Fibroblast of lung (primary cell): ENCODE measurements around the gene SLC16A2. TPM values are rescaled to one million over a fixed set of nuclear protein-coding genes. Genes with fewer than 3 reads are reported as not detected.

Experiments
- DNase-seq, 2 donors: peaks; one replicate each; pipeline versions ENCODE4 v3.0.0 to v3.0.0-alpha.2; 2010; ENCODE audit warnings: low read depth in 2 of 2
- H2AFZ ChIP-seq: 2 replicates; pipeline ENCODE4 v1.5.1; 2012; ENCODE audit warnings: low read length, control low read depth, inconsistent platforms
- H3K27ac ChIP-seq: 2 replicates; pipeline ENCODE4 v1.5.1; 2011; ENCODE audit warnings: low read length, control low read depth; ENCODE audit not compliant: insufficient read depth
- H3K27me3 ChIP-seq: 2 replicates; pipeline ENCODE4 v1.5.1; 2011; ENCODE audit warnings: mild to moderate bottlenecking, low read length; ENCODE audit not compliant: control insufficient read depth, insufficient read depth
- H3K36me3 ChIP-seq: 2 replicates; pipeline ENCODE4 v1.5.1; 2011; ENCODE audit warnings: low read length; ENCODE audit not compliant: control insufficient read depth, insufficient read depth
- H3K4me1 ChIP-seq: 2 replicates; pipeline ENCODE4 v1.5.1; 2011; ENCODE audit warnings: low read length; ENCODE audit not compliant: control insufficient read depth, insufficient read depth; ENCODE audit errors: extremely low read depth
- H3K4me2 ChIP-seq: 2 replicates; pipeline ENCODE4 v1.5.1; 2011; ENCODE audit warnings: low read length, control low read depth; ENCODE audit not compliant: insufficient read depth; ENCODE audit errors: extremely low read depth
- H3K4me3 ChIP-seq, 4 experiments: fragments of 200-600 bp in 1 of 4; sonication (generic) in 1 of 4; replicated peaks in 1 of 4; 2 replicates each; pipeline ENCODE4 v1.5.1; 2011 to 2016; ENCODE audit warnings: low read length in 4 of 4, low read depth in 3 of 4, mild to moderate bottlenecking in 3 of 4, control low read depth in 2 of 4, inconsistent platforms in 1 of 4, mixed read lengths in 1 of 4; ENCODE audit not compliant: insufficient read depth in 1 of 4; ENCODE audit errors: control extremely low read depth in 1 of 4
- H3K79me2 ChIP-seq: 2 replicates; pipeline ENCODE4 v1.5.1; 2012; ENCODE audit warnings: mild to moderate bottlenecking, low read length, inconsistent platforms; ENCODE audit not compliant: control insufficient read depth, insufficient read depth
- H3K9ac ChIP-seq: 2 replicates; pipeline ENCODE4 v1.5.1; 2011; ENCODE audit warnings: mild to moderate bottlenecking, low read length, control low read depth; ENCODE audit not compliant: insufficient read depth
- H3K9me3 ChIP-seq: 2 replicates; pipeline ENCODE4 v1.5.1; 2012; ENCODE audit warnings: low read depth, low read length; ENCODE audit not compliant: control insufficient read depth, insufficient read depth
- H4K20me1 ChIP-seq: 2 replicates; pipeline ENCODE4 v1.5.1; 2011; ENCODE audit warnings: low read length; ENCODE audit not compliant: control insufficient read depth, insufficient read depth; ENCODE audit errors: extremely low read depth
- EZH2 ChIP-seq: IDR thresholded peaks from 2 replicates; pipeline ENCODE4 v1.5.1; 2012; ENCODE audit warnings: low read length, control low read depth, mild to moderate bottlenecking; ENCODE audit errors: missing control alignments
- polyA plus RNA-seq, 2 donors: library from polyadenylated mRNA; depleted of rRNA in 1 of 2; stranded (reverse) in 1 of 2; unstranded in 1 of 2; fragments of >200 nt; gene quantifications; 2 replicates each; pipeline ENCODE4 v1.2.1, GENCODE V29; 2011 to 2012; ENCODE audit warnings: missing spikeins in 1 of 2
- total RNA-seq: library from RNA; depleted of rRNA; stranded (reverse); fragments of >200 nt; gene quantifications from 2 replicates; pipeline ENCODE4 v1.2.1, GENCODE V29; 2014
- TF ChIP-seq, protein P1 (sequence below), 2 donors: IDR thresholded peaks in 1 of 2; conservative IDR thresholded peaks in 1 of 2; 1 replicate in 1 of 2; 2 replicates in 1 of 2; pipeline ENCODE4 v1.5.1; 2011 to 2012; ENCODE audit warnings: low read length in 2 of 2, control low read depth in 1 of 2, inconsistent platforms in 1 of 2, low read depth in 1 of 2, mild to moderate bottlenecking in 1 of 2

SLC16A2 gene
- total and polyA plus RNA-seq, 2 donors (not counting 1 experiment from before 2014, with no cell fraction given) = 7.8 to 27.2 TPM

- Histone ChIP-seq H3K4me2 (no peak overlapping the region), H3K27ac (no peak overlapping the region), H3K4me3 (no peak overlapping the region), H3K79me2 (no peaks in the 10 kb centered on the region), H3K4me1 (no peaks in the 10 kb centered on the region), H3K27me3 (no peaks in the 10 kb centered on the region), H3K9me3 (no peaks in the 10 kb centered on the region), H3K36me3 (no peaks in the 10 kb centered on the region), H4K20me1 (no peaks in the 10 kb centered on the region), H3K9ac (no peak overlapping the region), H2AFZ (no peak overlapping the region)
- TF ChIP-seq EZH2 = no peak
- TF ChIP-seq, protein P1, sequence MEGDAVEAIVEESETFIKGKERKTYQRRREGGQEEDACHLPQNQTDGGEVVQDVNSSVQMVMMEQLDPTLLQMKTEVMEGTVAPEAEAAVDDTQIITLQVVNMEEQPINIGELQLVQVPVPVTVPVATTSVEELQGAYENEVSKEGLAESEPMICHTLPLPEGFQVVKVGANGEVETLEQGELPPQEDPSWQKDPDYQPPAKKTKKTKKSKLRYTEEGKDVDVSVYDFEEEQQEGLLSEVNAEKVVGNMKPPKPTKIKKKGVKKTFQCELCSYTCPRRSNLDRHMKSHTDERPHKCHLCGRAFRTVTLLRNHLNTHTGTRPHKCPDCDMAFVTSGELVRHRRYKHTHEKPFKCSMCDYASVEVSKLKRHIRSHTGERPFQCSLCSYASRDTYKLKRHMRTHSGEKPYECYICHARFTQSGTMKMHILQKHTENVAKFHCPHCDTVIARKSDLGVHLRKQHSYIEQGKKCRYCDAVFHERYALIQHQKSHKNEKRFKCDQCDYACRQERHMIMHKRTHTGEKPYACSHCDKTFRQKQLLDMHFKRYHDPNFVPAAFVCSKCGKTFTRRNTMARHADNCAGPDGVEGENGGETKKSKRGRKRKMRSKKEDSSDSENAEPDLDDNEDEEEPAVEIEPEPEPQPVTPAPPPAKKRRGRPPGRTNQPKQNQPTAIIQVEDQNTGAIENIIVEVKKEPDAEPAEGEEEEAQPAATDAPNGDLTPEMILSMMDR (conservative IDR thresholded peaks at IDR 0.05 in 1 of 2, IDR thresholded peaks at IDR 0.05 in 1 of 2; ENCODE audit: low read depth in 1 of 2, low read length in 2 of 2) = no peak
- DNase-seq = no peak
These were observed 109.8 kb downstream of the SLC16A2 start for GRCh38 chrX:74531081-74531480.

DNA sequence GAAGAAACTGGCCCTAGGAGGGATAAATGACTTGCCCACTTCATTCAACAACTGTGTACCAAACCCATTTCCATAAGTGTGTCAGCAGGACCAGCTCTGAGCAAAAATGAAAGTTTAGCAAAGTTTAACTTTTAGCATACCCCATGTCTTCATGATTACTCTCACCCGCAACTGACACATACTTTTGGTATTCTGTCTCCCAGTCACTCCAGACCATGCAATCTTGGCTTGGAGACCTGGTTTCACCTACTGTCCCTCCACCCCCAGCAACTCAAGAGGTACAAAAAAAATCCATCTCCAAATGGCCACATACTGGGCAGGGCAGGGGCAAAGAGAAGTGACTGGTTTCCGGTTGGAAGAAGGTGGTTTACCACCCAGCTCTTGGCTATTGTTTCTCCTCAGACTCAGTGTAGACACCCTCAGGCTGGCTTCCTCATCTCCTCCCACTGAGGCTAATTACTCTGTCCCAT, 113.3 kb downstream of the SLC16A2 start:
- H3K79me2 ChIP-seq = no peaks in the 10 kb centered on the region
- DNase-seq = peak; percentile 6 to 74
- H2AFZ ChIP-seq = no peak overlapping the region
- peak overlapping the region; percentile 35 for H3K4me2 ChIP-seq
- H4K20me1 ChIP-seq = no peaks in the 10 kb centered on the region
- H3K27me3 ChIP-seq = no peaks in the 10 kb centered on the region
- H3K9ac ChIP-seq = no peak overlapping the region
- no peak overlapping the region for H3K4me3 ChIP-seq
- H3K27ac ChIP-seq = peak overlapping the region; percentile 47
- peaks cover 3% of the 10 kb centered on the region for H3K4me1 ChIP-seq
- H3K9me3 ChIP-seq = no peaks in the 10 kb centered on the region
- H3K36me3 ChIP-seq = no peaks in the 10 kb centered on the region
- TF ChIP-seq EZH2 = no peak

- H2AFZ ChIP-seq = no peak overlapping the region
These were observed 113.8 kb downstream of the SLC16A2 start for GRCh38 chrX:74535086-74535407.

More at GRCh38 chrX:74535086-74535407, 113.8 kb downstream of the SLC16A2 start:
- H3K4me2 ChIP-seq = no peak overlapping the region
- no peak for DNase-seq
- H3K27ac ChIP-seq = no peak overlapping the region
- TF ChIP-seq EZH2 = no peak
- TF ChIP-seq, protein P1 (conservative IDR thresholded peaks at IDR 0.05 in 1 of 2, IDR thresholded peaks at IDR 0.05 in 1 of 2; ENCODE audit: low read depth in 1 of 2, low read length in 2 of 2) = no peak
- H3K79me2 ChIP-seq = no peaks in the 10 kb centered on the region
- H3K9me3 ChIP-seq = no peaks in the 10 kb centered on the region
- H3K4me1 ChIP-seq = peaks cover 3% of the 10 kb centered on the region
- no peaks in the 10 kb centered on the region for H4K20me1 ChIP-seq
- no peaks in the 10 kb centered on the region for H3K27me3 ChIP-seq
- H3K36me3 ChIP-seq = no peaks in the 10 kb centered on the region
- H3K9ac ChIP-seq = no peak overlapping the region
- H3K4me3 ChIP-seq = peak overlapping the region in 1 of 4 experiments; percentile 56
